GM23248 (cell line): ENCODE data around the gene SLC45A1.

ENCODE experiments used
- EZH2 ChIP-seq: fragments of 200-600 bp; sonication (generic); IDR thresholded peaks from 2 replicates; pipeline ENCODE4 v1.6.1; 2018; ENCODE audit warnings: antibody characterized with exemption, mild to moderate bottlenecking; ENCODE audit not compliant: insufficient read depth, poor library complexity, severe bottlenecking
- EZH2phosphoT487 ChIP-seq: fragments of 200-600 bp; sonication (generic); IDR thresholded peaks from 2 replicates; pipeline ENCODE4 v1.6.1; 2018; ENCODE audit warnings: antibody characterized with exemption, moderate library complexity, mild to moderate bottlenecking, low read depth; ENCODE audit not compliant: insufficient read depth

DNA sequence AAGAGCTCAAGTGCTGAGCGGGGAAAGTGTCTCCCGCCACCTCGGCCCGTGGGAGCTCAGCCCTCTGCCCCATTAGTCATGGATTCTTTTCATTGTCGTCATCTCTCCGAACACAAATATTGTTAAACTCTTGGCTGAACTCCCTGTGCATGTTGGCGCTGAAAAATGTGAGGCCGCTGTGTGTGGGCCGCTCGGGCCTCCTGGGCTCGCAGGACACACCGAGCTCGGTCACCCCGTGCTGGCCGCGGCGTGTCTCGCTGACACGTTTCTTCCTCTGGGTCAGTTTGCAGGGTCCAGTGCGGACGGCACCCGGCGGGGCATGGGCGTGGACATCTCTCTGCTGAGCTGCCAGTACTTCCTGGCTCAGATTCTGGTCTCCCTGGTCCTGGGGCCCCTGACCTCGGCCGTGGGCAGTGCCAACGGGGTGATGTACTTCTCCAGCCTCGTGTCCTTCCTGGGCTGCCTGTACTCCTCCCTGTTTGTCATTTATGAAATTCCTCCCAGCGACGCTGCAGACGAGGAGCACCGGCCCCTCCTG, 25.6 kb downstream of the SLC45A1 start:
- TF ChIP-seq EZH2 (no peak), EZH2phosphoT487 (no peak)
